ENCODE measurements around the gene TMEM131. TPM values are rescaled to one million over a fixed set of nuclear protein-coding genes. Genes with fewer than 3 reads are reported as not detected.
"Not testable (repeated sequence)": the region's sequence is repeated elsewhere in the genome, so short reads cannot be mapped to it uniquely, and the experiment has no call there.

The TMEM131 gene
- total RNA-seq, 1 donor from 2014 or later = 16.8 TPM

DNA sequence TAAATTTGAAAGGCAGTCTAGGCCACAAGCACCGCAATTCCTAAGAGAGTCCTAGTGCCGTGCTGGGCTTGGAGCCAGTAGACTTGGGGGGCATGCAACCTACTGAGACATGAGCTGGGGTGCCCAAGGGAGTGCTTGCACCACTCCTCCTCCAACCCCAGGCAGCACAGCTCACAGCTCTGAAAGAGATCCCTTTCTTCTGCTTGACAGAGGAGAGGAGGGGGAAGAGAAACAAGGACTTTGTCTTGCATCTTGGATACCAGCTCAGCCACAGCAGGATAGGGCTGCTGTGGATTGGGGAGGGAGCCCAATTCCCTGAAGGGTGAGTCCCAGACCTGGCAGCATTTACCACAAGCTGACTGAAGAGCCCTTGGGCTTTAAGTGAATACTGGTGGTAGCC lies 134.6 kb downstream of the TMEM131 start:
- Histone ChIP-seq H3K27me3 (ENCODE audit: control insufficient read depth, insufficient read depth, low read length) (no peaks in the 10 kb centered on the region), H3K36me3 (ENCODE audit: control insufficient read depth, insufficient read depth, low read length) (no peaks in the 10 kb centered on the region), H3K4me3 (ENCODE audit: low read depth, low read length) (no peak overlapping the region)
- TF ChIP-seq, protein P1, sequence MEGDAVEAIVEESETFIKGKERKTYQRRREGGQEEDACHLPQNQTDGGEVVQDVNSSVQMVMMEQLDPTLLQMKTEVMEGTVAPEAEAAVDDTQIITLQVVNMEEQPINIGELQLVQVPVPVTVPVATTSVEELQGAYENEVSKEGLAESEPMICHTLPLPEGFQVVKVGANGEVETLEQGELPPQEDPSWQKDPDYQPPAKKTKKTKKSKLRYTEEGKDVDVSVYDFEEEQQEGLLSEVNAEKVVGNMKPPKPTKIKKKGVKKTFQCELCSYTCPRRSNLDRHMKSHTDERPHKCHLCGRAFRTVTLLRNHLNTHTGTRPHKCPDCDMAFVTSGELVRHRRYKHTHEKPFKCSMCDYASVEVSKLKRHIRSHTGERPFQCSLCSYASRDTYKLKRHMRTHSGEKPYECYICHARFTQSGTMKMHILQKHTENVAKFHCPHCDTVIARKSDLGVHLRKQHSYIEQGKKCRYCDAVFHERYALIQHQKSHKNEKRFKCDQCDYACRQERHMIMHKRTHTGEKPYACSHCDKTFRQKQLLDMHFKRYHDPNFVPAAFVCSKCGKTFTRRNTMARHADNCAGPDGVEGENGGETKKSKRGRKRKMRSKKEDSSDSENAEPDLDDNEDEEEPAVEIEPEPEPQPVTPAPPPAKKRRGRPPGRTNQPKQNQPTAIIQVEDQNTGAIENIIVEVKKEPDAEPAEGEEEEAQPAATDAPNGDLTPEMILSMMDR (IDR thresholded peaks at IDR 0.05; ENCODE audit: insufficient read depth, low read length, poor library complexity, severe bottlenecking) = no peak
- DNase-seq (ENCODE audit: low read depth) = no peak

DNA sequence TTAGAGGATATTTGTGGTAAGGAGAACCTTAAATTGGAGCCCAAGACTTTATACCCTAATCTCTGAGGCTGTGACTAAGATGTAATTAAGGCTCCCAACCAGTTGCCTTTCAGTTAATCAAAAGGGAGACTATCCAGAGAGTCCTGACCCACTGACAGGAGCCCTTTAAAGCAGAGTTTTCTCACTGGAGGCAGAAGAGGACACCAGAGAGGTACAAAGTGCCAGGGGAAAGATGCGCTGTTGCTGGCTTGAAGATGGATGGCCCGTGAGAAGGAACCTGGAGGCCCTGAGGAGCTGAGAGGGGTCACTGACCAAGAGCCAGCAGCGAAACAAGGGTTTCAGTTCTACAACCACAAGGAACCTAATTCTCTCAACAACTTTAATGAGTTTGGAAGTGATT lies 137.3 kb downstream of the TMEM131 start:
- H3K4me3 ChIP-seq (ENCODE audit: low read depth, low read length) = no peak overlapping the region
- no peaks in the 10 kb centered on the region for H3K27me3 ChIP-seq (ENCODE audit: control insufficient read depth, insufficient read depth, low read length)
- TF ChIP-seq, protein P1 (IDR thresholded peaks at IDR 0.05; ENCODE audit: insufficient read depth, low read length, poor library complexity, severe bottlenecking) = no peak
- DNase-seq (ENCODE audit: low read depth) = no peak
- H3K36me3 ChIP-seq (ENCODE audit: control insufficient read depth, insufficient read depth, low read length) = no peaks in the 10 kb centered on the region

DNA sequence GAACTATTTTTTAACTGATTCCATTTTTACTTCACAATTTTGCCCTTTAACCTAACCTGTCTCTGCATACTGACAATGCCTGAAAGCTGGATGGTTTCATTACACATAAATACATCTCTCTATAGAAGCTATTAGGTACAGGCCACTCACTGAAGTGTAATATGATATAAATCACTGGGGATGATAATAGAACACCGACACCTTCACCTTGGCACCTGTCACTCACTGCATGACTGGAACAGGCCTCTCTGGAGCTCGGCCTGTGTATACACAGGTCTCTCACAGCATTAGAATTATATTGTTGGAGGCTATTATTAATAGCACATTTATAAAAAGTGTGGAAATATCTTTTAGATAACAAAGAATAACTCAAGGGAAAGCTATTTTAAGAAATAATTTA lies 138.2 kb downstream of the TMEM131 start:
- H3K36me3 ChIP-seq (ENCODE audit: control insufficient read depth, insufficient read depth, low read length) = no peaks in the 10 kb centered on the region
- H3K27me3 ChIP-seq (ENCODE audit: control insufficient read depth, insufficient read depth, low read length) = no peaks in the 10 kb centered on the region
- no peak for DNase-seq (ENCODE audit: low read depth)
- no peak overlapping the region for H3K4me3 ChIP-seq (ENCODE audit: low read depth, low read length)
- TF ChIP-seq, protein P1 (IDR thresholded peaks at IDR 0.05; ENCODE audit: insufficient read depth, low read length, poor library complexity, severe bottlenecking) = no peak

DNA sequence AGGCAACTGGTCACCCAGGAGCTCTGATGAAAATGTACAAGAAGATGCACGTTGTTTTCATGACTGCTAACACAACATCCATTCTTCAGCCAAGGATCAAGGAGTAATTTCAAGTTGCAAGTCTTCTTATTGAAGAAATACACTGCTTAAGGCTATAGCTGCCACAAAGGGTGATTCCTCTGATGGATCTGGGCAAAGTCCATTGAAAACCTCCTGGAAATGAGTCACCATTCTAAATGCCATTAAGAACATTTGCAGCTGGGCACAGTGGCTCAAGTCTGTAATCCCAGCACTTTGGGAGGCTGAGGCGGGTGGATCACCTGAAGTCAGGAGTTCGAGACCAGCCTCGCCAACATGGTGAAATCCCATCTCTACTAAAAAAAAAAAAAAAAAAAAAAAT lies 142.7 kb downstream of the TMEM131 start:
- not testable (repeated sequence) for H3K36me3 ChIP-seq (ENCODE audit: control insufficient read depth, insufficient read depth, low read length); H3K4me3 ChIP-seq (ENCODE audit: low read depth, low read length); H3K27me3 ChIP-seq (ENCODE audit: control insufficient read depth, insufficient read depth, low read length); DNase-seq (ENCODE audit: low read depth)

DNA sequence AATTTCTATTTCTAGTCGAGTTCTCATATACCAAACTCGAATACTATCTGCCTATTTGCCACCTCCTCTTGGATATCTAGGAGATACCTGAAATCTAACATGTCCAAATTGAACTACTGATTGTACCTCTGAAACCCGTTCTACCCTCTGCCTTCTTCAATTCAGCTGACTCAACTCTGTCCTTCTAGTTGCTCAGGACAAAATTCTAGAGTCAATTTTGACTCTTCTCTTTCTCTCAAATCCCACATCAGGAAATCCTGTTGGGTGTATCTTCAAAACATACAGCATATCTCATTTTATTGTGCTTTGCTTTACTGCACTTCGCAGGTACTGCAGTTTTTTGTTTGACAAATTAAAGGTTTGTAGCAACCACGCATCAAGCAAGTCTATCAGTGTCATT lies 144.6 kb downstream of the TMEM131 start:
- no peak for DNase-seq (ENCODE audit: low read depth)
- TF ChIP-seq, protein P1 (IDR thresholded peaks at IDR 0.05; ENCODE audit: insufficient read depth, low read length, poor library complexity, severe bottlenecking) = no peak
- Histone ChIP-seq H3K4me3 (ENCODE audit: low read depth, low read length) (no peak overlapping the region), H3K27me3 (ENCODE audit: control insufficient read depth, insufficient read depth, low read length) (no peaks in the 10 kb centered on the region), H3K36me3 (ENCODE audit: control insufficient read depth, insufficient read depth, low read length) (no peaks in the 10 kb centered on the region)

DNA sequence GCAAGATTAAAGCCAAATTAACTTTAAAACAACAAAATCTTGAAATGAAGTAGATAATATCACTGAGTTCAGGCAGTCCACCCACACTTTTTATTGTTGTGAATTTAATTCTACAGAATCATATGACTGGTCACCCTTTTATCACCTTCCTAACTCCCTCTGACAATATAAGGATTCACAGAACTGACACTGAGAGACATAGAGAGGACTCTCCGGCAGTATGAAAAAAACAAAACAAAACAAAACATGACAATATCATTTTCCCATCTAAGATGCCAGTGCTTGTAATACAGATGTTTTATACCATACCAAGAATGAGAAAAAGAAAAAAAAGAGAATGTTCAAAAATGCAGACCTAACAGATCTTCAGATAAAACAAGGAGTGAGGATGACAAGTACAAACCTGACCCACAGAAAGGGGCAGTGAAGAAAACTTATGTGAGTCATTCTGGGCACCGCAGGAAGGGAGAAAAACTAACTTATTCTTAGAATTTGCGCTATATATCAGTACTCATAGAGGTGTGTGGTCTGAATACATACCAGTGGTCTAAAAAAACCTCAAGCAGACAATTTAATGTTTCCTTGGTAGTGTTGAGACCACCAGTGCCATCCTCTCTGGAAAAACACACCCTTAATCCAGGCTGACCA lies 145.7 kb downstream of the TMEM131 start:
- TF ChIP-seq, protein P1 (IDR thresholded peaks at IDR 0.05; ENCODE audit: insufficient read depth, low read length, poor library complexity, severe bottlenecking) = no peak
- Histone ChIP-seq H3K4me3 (ENCODE audit: low read depth, low read length) (no peak overlapping the region), H3K27me3 (ENCODE audit: control insufficient read depth, insufficient read depth, low read length) (no peaks in the 10 kb centered on the region), H3K36me3 (ENCODE audit: control insufficient read depth, insufficient read depth, low read length) (no peaks in the 10 kb centered on the region)
- no peak for DNase-seq (ENCODE audit: low read depth)
